Measurements from ENCODE around the gene RHEX.

RHEX gene

DNA sequence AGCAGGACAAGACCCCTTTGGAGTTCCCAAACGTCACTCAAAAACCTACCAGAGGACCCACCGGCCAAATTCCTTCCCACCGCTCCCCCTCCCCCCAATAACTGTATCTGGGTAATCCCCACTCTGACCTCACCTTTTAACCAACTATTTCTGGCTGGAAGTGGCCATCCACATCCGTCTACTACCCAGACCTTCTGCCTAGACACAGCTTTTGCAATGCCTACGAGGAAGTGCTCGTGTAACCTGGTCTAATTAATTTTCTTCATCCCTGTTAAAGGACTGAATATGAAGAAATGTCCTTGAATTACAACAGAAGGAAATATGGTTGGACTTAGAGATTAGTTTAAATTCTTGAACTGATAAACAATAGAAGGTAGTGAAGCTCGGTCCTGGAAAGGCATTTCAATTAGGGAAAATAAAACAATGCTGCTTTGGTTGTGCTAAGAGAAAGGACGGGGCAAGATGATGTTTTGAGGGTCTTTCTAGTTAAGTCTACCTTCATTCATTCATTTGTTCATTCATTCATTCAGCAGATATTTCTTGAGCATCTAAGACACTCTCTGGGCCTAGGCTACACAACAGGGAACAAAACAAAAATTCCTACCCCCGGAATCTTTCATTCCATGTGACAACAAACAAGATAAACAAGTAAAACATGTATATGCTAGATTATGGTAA is 45.4 kb downstream of the RHEX start:
- no peak for FAIRE-seq

DNA sequence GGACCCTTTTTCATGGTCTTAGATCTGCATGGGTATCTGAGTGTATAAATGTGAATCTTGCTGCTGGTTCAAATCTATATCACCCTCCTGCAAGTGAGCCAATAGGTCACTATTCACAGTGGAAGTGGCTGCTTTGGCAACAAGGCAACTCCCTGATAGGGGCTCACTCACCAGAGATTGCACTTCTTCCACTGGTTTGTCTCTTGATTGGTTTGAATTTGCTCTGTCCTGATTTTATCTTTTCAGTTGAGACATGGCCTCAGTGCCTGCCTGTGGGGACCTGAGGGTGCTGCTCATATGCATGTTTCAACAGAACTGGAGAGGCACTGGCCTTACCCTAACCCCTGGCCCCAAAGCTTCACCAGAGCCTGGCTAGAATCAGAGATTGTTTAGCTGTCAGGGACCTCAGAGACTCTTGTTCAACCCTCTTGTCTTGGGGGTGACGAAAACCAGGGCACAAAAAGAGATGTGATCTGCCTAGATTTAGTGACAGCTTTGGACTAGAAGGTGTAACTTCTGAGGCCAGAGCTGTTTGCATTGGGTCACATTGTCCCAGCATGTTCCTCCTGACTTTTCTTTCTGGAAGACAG is 47.3 kb downstream of the RHEX start:
- FAIRE-seq, result no peak

DNA sequence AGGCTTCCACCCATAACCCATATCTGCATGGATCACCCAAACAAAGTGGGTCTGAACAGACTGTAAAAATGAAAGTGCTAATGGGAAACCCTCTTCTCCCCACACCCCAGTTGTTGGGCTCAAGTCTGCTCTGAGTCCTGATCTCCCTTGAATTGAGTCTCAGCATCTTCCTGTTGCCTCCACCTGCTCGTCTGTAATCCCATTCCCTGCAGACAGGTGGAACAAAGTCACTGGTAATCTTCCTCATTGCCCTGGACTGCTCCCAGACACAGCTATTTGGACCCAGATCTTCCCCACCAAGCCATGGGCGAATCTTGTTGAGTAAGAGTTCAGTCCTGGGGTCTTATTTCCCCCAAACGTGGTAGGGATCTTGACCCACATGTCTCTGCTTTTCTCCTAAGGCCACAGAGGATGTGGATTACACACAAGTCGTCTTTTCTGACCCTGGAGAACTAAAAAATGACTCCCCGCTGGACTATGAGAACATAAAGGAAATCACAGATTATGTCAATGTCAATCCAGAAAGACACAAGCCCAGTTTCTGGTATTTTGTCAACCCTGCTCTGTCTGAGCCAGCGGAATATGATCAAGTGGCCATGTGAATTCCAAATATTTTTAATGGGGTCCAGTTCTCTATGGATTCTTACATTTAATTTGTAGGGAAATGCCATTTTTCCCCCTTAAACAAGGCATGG is 48.5 kb downstream of the RHEX start:
- FAIRE-seq, result no peak

DNA sequence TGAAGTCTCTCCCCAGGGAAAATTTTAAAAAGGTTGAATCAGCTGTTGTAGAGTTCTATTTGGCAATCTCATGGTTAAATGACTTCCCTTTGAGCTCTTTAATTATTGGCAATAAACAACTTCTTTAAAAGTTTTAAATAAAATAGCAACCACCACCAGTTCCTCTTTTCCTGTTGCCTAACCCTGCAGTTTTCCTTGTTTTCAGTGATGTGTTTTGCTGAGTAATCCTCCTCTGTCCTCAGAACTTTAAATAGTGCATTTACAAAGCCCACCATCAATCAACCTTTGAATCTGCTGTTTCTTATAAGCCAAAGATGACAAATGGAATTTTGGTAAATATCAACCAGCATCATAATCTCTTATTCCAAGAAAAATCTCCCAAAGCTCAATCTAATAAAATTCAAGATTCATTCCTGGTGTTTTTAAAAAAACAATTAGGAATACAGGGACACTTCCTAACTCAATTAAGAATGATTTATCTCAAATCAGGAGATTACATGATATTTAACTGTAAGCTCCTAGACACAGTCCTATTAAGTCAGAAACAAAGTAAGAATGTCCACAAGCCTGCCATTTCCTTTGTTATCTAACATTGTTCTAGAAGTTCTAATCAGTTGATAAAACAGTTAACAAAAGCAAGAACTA is 49.4 kb downstream of the RHEX start:
- FAIRE-seq, result no peak

DNA sequence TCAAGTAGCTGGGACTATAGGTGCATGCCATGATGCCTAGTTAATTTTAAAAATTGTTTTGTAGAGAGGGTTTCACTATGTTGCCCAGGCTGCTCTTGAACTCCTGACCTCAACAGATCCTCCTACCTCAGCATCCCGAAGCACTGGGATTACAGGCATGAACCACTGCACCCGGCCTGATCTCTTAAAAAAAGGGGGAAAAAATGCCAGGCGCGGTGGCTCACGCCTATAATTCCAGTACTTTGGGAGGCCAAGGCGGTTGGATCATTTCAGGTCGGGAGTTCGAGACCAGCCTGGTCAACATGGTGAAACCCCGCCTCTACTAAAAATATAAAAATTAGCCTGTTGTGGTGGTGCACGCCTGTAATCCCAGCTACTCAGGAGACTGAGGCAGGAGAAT is 51.0 kb downstream of the RHEX start:
- no peak for FAIRE-seq

DNA sequence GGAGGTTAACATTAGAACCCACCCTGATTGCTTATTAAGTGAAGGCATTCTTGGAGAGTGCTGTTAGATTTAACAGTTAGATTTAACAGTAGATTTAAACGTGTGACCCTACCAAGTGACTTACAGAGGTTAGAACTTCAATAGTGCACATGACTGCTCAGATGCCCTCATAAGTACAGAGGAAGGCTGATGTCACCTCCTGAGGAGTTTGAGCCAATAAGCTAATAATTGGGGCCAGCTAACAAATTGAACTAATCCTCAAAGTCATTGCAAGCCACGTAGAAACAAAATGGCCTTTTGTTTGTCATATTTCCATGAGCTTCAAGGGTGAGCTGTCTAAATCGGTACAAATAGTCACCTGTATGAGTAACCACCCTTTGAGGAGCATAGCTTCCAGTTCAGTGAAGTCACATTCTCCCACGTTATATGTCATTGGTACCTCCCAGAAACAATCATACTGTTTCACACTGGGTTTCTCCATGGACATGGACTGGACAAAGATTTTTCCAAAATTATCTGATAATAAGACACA is 52.6 kb downstream of the RHEX start:
- FAIRE-seq, result no peak

DNA sequence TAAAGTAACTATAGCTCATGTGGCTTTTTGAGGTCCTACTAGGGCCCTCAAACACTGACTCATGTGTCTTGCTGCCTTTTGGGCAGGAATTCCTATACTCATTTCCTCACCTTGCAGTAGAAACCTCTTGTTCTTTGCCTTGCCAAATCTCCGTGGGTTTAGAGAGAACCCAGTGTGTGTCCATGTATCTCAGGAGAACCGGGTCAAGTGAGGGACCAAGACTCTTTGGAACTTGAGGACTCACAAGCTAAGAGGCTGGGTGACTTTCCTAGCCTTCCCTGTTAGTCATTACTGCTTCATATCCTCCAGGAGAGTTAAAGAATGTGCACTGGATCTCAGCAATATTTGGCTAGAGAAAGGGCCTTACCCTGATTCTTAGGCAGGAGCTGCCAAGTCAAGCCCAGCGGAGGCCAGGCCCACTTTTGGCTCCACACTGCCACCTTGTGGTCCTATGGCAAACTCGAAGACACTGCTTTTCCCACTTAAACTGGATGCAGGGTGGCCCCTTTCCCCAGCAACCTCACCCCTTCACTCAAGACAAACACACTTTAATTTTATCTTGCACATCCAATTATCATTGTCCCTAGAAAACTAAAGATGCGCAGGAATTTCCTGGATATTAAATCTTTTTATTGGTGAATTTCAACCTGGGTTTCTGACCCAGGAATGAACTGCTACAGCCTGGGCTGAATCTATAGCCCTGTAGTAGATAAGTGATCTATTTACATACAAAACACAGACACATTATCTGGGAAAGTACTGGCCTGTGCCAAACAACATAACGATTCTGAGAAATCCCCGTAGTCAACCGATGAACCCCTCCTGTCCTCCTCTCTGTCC is 53.6 kb downstream of the RHEX start:
- FAIRE-seq, result no peak

DNA sequence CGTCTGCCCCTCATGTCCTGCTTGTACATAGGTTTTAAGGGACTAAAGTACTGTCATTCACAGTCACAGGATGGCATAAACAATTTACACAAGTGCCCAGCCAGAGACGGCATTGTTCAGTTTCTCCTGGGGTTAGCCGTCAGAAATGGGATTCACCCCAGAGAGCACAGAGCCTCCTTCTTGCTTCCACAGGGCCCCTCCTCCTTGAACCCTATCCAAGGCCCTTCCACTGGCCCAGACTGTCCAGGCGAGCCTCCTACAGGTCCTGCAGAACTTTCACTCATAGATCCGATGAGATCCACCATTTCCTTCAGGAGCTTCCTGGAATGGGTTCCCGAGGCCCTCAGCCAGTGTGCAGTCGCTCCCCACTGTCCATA is 54.2 kb downstream of the RHEX start:
- no peak for FAIRE-seq

DNA sequence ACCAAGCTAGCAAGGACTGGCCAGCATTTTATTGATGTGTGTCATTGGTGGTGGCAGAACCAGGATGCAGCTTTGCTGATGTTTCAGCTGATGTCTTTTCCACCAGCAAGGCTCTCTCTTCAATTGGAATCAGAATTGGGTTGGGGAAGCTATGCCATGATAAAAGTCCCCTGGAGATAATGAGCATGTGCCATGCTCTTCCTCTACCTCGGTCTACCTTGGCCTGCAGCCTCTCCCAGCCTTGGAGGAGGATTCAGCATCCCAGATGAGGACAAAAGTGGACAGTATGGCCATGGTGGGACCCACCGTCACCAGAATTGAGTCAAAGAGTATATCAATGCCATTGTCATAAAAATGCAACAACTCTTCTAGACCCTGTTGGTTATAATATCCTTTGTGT is 55.7 kb downstream of the RHEX start:
- FAIRE-seq, result no peak

DNA sequence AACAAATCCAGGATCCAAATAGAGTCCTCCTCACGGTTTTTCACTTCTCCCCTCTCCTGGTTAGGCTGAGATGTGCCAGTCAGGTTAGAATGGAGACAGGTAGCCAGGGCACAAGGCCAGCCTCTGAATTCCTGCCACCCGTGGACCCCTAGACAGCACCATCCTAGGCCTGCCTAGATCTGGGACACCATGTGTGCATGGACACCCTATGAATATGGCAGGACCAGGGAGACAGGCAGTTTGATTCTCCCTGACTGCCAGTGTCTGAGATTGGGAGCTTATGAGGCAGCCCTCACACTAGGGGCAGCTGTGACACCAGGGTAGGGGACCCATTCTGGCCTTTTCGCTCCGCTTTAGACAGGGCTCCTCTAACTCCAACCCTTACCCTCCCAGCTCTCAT is 56.7 kb downstream of the RHEX start:
- no peak for FAIRE-seq

DNA sequence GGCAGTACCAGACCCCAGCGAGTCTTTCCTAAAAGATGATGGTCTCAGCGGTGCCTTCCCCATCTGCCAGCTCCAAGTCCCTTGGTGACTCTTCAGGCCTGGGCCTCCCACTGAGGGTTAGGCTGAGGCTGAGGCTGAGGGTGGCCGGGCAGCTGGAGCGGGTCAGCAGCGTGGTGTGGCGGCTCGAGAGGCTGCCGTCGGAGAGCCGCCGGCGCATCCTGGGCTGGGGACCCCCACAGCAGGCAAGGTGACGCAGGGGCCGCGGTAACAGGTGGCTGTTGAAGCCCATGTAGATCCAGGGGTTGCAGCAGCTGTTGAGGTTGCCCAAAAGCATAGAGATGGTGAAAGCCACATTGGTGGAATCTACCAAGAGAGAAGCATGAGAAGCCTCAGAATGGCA is 57.2 kb downstream of the RHEX start:
- no peak for FAIRE-seq

DNA sequence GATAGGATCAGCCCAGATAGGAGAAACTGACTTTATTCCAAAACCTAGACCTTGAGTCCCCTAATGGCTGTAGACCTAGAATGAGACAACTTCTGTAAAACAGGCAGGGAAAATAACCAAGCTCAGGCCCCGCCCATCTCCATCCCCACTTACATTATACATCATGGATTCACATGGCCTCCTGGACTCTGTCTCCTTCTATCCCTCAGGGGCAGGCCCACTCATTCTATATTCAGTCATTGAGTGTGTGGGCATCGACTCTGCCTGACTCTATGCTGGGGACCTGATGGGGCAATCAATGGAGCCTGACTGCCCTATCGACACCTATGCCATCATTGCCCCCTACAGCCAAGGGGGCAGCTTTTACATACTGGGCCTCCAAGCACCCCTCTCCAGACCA is 57.8 kb downstream of the RHEX start:
- no peak for FAIRE-seq

DNA sequence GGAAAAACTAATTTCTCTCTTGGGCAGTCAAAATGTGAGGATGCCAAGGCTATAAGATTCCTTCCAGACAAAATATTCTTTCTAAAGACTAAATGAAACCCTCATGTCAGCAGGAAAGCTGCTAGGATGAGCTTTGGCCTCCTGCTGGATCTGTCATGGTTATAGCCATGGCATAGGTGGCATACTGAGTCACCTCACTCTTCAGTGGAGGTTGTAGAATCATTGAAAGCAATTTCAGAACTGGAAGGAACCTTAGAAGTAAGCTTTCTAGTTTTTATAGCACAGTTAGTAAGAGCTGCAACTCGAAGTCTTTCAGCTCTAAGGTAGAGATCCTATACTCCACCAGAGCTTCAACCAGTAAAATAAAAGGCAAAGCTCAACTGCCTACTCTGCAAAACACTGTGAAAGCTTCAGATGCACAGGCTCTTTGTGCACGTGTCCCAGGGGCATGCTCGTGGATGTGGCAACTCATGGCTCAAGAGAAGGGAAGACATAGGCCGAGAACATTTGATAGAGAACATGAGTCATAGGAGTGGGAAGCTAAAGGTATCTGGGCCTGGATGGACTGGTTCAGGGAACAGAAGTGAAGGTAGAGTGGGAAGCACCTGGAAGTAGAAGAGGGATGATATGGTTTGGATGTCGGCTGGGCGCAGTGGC is 58.4 kb downstream of the RHEX start:
- FAIRE-seq, result no peak

DNA sequence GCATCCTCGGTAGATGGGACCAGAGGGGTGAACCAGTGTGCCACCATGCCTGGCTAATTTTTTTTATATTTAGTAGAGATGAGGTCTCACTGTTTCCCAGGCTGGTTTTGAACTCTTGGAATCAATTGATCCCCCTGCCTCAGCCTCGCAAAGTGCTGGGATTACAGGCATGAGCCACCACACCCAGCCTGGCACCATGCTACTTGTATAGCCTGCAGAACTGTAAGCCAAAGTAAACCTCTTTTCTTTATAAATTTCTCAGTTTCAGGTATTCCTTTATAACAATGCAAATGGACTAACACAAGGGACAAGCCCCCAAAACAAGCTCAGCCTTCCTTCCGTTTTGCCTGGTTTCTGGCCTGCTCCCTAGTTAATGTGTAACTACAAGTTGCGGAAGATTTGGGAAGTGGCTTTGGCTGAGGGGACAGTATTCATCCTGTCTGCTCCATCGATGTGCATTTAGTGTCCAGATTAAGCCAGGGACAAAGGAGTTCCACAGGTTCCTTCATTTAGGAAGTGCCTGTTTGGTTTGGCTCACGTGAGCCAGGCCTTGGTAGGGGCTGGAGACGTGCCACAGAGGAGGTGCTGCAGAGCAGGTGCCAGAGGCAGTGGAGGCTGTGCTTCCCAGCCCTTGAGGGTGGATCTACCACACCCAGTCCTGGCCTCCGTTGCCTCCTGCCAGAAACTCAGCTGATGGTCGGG is 59.8 kb downstream of the RHEX start:
- FAIRE-seq, result no peak

DNA sequence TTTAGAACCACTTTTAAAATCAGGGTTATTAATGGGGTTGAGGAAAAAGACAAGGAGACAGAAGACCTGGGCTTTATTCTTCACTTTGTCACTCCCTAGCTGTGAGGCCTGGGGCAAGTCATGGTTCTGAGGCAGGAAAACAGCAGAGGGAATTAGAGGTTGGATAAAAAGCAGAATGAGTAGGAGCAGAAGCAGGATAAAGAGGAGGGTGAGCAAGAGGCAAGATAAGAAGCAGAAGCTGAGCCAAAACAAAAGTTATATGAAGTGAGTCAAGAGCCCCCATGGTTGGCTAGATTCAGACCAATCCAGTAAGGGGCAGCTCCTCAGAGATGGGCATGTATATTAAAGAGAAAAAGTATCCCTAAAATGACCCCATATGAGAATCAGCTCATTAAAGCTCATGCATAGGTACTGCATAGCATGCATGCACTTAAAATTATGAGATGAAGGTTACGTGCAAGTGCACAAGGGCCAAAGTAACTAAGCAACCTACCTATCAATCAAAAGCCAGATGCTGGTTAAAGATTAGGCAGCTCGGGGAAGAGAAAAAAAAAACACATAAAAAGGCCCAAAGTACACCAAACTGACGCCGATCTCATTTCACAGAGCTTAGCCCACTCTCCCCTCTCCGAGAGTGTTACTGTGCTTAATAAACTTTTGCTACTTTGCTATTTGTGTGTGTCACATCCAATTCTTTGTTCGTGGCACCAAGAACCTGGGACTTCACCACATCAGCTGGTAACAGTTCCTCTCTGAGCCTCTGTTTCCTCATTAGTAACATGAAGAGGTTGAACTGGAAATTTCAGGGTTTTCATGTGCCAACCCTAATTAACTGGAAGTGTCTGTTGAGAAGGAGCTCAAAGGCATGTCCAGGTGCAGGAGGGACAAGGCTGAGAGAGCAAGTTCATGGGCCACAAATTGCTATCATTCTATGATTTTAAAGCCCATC is 62.0 kb downstream of the RHEX start:
- FAIRE-seq, result no peak

DNA sequence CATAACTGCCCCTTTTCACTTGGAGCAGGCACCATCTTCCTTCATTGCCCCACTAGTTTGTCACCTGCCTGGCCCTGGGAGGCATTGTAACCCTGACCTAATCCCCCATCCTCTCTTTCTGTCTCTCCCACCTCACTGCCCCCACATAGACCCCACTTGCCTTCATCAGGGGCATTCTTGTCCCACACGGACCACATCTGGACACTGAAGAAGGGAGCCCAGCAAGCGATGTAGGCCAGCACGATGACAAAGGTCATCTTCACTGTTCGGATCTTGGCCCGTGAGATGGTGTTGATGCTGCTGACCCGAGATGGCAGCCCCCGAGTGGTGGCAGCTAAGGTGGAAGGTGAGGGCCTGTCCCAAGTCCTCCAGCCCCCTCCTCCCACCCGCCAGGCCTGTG is 62.8 kb downstream of the RHEX start:
- FAIRE-seq, result no peak

DNA sequence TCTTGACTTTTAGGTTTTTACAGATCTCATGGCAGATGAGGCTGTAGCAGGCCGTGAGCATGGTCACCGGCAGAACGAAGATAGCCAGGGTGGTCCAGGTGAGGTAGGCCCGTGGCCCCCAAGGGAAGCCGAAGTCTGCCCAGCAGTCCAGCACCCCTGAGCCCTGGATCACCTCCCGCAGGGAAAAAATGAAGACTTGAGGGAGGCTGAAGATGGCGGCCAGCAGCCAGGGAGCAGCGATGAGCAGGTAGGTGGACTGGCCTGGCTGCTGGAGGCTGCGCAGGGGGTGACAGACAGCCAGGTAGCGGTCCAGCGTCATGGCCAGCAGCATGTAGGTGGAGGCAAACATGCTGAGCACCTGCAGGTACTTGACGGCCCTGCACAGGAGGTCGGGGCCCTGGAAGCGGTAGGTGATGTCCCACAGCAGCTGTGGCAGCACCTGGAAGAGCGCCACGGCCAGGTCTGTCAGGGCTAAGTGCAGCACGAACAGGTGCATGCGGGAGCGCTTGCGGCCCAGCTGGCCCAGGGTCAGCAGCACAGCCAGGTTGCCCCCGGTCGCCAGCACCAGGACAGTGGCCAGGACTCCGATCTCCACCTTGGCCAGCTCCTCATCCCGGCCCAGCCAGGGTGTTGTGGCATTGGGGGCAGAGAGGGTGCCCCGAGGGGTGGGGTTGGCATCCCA is 63.4 kb downstream of the RHEX start:
- no peak for FAIRE-seq

DNA sequence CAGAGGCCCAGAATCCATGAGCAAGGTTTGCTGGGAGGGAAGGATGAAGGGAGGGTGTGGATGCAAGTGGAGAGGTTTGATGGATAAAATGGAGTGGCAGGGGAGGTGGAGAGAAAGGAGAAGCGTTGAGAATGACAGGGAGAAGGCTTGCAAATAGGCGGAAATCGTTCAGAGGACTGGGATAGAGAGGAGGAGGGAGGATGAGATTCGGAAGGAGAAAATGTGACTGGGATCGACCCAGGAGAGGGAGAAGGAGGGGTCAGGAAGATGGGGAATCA is 63.8 kb downstream of the RHEX start:
- no peak for FAIRE-seq

DNA sequence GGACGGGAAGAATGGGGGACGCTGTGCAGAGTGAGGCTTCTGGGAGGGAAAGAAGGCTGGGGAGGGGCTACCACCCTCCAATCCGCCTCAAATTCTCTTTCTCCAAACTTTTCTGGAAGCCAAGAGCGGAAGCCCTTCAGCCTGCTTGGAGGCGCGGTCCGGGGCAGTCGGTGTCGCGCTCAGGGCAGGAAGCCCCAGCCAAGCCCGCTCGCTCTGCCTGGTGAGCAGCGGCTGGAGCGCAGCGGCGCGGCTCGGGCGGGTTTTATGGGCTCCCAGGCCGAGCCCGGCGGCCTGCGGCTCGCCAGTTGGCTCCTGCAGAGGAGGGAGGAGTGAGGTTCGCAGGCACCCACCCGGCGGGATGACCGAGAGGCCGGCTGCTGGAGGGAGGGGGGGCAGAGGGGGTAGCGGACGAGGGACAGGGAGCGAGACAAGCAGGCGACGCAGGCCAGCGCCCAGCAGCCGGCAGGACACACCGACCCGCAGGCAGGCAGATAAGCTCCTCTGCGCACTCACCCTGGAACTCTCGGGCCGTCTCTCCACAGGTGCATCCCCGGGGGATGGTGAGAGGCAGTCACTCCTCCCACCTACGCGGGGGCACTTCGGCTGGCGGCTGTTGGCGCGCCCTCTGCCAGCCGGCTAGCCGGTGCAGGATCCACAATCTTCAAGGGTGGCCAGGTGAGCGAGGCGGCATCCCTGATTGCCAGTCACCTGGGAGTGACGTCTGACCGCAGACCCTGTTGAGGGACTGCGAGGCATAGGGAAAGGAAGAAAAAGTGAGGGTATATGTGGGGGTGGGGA is 64.4 kb downstream of the RHEX start, which contains the start of gene AVPR1B:
TSS of gene AVPR1B (minus strand) at position 238 of the 798 bp plus-strand sequence. CDS start 498 bp downstream, outside the sequence.
- no peak for FAIRE-seq
